IMR-90 (cell line): ENCODE measurements around the gene PODXL2.

Source experiments
- POLR2A ChIP-seq: IDR thresholded peaks from 2 replicates; pipeline ENCODE4 v1.6.1; 2012; ENCODE audit warnings: mild to moderate bottlenecking, low read depth, low read length
- TF ChIP-seq, protein P1 (sequence below): conservative IDR thresholded peaks from 2 replicates; pipeline ENCODE4 v1.5.1; 2012; ENCODE audit warnings: mild to moderate bottlenecking, low read depth, low read length, improper control_type of control experiment

DNA sequence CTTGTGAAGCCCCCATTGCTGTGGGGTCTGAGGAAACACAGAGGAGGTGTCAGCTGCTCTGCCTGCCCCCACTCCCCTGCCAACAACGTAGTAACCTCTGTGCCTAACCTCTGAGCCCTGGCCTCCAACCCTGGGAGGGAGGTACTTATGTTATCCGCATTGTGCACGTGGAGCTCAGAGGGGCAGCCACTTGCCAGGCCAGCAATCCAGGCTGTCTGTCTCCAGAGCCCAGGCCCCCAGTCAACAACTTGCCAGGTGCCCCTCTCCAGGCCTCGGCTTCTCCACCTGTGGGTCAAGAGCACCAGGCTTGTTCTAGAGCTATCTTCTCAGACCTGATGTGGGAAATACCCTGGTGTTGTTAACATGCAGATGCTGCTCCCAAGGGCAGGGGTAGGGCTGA, 41.1 kb upstream of the PODXL2 start:
- TF ChIP-seq, protein P1, sequence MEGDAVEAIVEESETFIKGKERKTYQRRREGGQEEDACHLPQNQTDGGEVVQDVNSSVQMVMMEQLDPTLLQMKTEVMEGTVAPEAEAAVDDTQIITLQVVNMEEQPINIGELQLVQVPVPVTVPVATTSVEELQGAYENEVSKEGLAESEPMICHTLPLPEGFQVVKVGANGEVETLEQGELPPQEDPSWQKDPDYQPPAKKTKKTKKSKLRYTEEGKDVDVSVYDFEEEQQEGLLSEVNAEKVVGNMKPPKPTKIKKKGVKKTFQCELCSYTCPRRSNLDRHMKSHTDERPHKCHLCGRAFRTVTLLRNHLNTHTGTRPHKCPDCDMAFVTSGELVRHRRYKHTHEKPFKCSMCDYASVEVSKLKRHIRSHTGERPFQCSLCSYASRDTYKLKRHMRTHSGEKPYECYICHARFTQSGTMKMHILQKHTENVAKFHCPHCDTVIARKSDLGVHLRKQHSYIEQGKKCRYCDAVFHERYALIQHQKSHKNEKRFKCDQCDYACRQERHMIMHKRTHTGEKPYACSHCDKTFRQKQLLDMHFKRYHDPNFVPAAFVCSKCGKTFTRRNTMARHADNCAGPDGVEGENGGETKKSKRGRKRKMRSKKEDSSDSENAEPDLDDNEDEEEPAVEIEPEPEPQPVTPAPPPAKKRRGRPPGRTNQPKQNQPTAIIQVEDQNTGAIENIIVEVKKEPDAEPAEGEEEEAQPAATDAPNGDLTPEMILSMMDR: no peak
- TF ChIP-seq POLR2A: no peak
